SK-N-SH (cell line): Measurements from ENCODE around the gene PHYH. TPM values are rescaled to one million over a fixed set of nuclear protein-coding genes. Genes with fewer than 3 reads are reported as not detected.

Source experiments
- CTCF ChIA-PET: fragments of 300-600, 350-600 bp; formaldehyde crosslinking; extraction: SDS; loops from one replicate; lab custom pipeline; 2021; lab: Yijun Ruan, JAX
- POLR2A ChIA-PET: fragments of 350-600 bp; sonication (Branson Sonifier 250); formaldehyde crosslinking; extraction: SDS; loops from one replicate; lab custom pipeline; 2020; ENCODE audit warnings: antibody characterized with exemption, inconsistent platforms; lab: Yijun Ruan, JAX
- DNase-seq: peaks from one replicate; pipeline ENCODE4 v3.0.0; 2012
- H2AFZ ChIP-seq: fragments of 200-600 bp; sonication (generic); 2 replicates; pipeline ENCODE4 v1.8.1; 2016; ENCODE audit warnings: antibody characterized with exemption, mild to moderate bottlenecking, low read depth
- H3F3A ChIP-seq: fragments of 200-600 bp; sonication (generic); replicated peaks from 2 replicates; pipeline ENCODE3; 2016; ENCODE audit warnings: antibody characterized with exemption, mild to moderate bottlenecking; ENCODE audit not compliant: insufficient read depth
- H3K27ac ChIP-seq, 2 experiments: fragments of 200-500 bp in 1 of 2; fragments of 200-600 bp in 1 of 2; sonication (Bioruptor generic) in 1 of 2; sonication (generic), shearing (Covaris generic) in 1 of 2; 2 replicates each; pipeline versions ENCODE4 v1.5.1 to v1.6.1; 2014 to 2016; ENCODE audit warnings: low read depth in 2 of 2, inconsistent platforms in 1 of 2, low read length in 1 of 2, mild to moderate bottlenecking in 1 of 2, mixed read lengths in 1 of 2
- H3K27me3 ChIP-seq: fragments of 200-600 bp; sonication (generic), shearing (Covaris generic); 2 replicates; pipeline ENCODE4 v1.6.1; 2016; ENCODE audit warnings: mixed run types; ENCODE audit not compliant: insufficient read depth
- H3K36me3 ChIP-seq, 2 experiments: fragments of 200-500 bp in 1 of 2; fragments of 200-600 bp in 1 of 2; sonication (Bioruptor generic) in 1 of 2; sonication (generic) in 1 of 2; replicated peaks in 1 of 2; 2 replicates each; pipeline versions ENCODE3 to v1.5.1; 2014 to 2016; ENCODE audit warnings: low read length in 1 of 2, mild to moderate bottlenecking in 1 of 2; ENCODE audit not compliant: insufficient read depth in 2 of 2, control insufficient read depth in 1 of 2
- H3K4me1 ChIP-seq, 2 experiments: fragments of 200-500 bp in 1 of 2; fragments of 200-600 bp in 1 of 2; sonication (Bioruptor generic) in 1 of 2; sonication (generic), shearing (Covaris generic) in 1 of 2; 2 replicates each; pipeline versions ENCODE4 v1.5.1 to v1.6.1; 2014 to 2016; ENCODE audit warnings: low read depth in 1 of 2, low read length in 1 of 2, mixed run types in 1 of 2; ENCODE audit not compliant: insufficient read depth in 2 of 2, control insufficient read depth in 1 of 2
- H3K4me2 ChIP-seq: fragments of 200-600 bp; sonication (generic), shearing (Covaris generic); 2 replicates; pipeline ENCODE4 v1.6.1; 2017; ENCODE audit warnings: mixed run types
- H3K4me3 ChIP-seq, 2 experiments: fragments of 200-500 bp in 1 of 2; fragments of 200-600 bp in 1 of 2; sonication (Bioruptor generic) in 1 of 2; sonication (generic), shearing (Covaris generic) in 1 of 2; 2 replicates each; pipeline versions ENCODE4 v1.5.1 to v1.8.1; 2014 to 2016; ENCODE audit warnings: low read depth in 2 of 2, inconsistent platforms in 1 of 2, low read length in 1 of 2, mild to moderate bottlenecking in 1 of 2, mixed read lengths in 1 of 2, moderate library complexity in 1 of 2
- H3K79me2 ChIP-seq: fragments of 200-600 bp; sonication (generic); 2 replicates; pipeline ENCODE4 v1.8.1; 2017; ENCODE audit warnings: mild to moderate bottlenecking; ENCODE audit not compliant: insufficient read depth
- H3K9ac ChIP-seq: fragments of 200-600 bp; sonication (generic); 2 replicates; pipeline ENCODE4 v1.6.1; 2017; ENCODE audit warnings: mixed run types
- H3K9me2 ChIP-seq: fragments of 200-600 bp; sonication (generic); 2 replicates; pipeline ENCODE4 v1.6.1; 2017; ENCODE audit warnings: mixed run types
- H3K9me3 ChIP-seq: fragments of 200-600 bp; sonication (generic); 2 replicates; pipeline ENCODE4 v1.6.1; 2017; ENCODE audit warnings: mixed run types, mild to moderate bottlenecking, moderate library complexity
- H4K20me1 ChIP-seq: fragments of 200-600 bp; sonication (generic); 2 replicates; pipeline ENCODE4 v1.6.1; 2017; ENCODE audit warnings: mild to moderate bottlenecking, mixed run types; ENCODE audit not compliant: insufficient read depth
- EP300 ChIP-seq, 2 experiments: IDR thresholded peaks; 2 replicates each; pipeline versions ENCODE4 v1.4.0 to v1.6.1; 2012; ENCODE audit warnings: borderline replicate concordance in 1 of 2, low read depth in 1 of 2, low read length in 1 of 2
- EZH2phosphoT487 ChIP-seq: fragments of 200-600 bp; sonication (generic); IDR thresholded peaks from 2 replicates; pipeline ENCODE4 v1.6.1; 2017; ENCODE audit warnings: low read depth, mixed run types, mild to moderate bottlenecking, antibody characterized with exemption, moderate library complexity, borderline replicate concordance
- FOSL2 ChIP-seq: IDR thresholded peaks from 2 replicates; pipeline ENCODE4 v1.4.0; 2012; ENCODE audit warnings: low read depth, mild to moderate bottlenecking, moderate library complexity, borderline replicate concordance
- FOXJ3 ChIP-seq: sonication (generic); formaldehyde crosslinking; IDR thresholded peaks from 2 replicates; pipeline ENCODE4 v1.5.1; 2020; ENCODE audit warnings: mild to moderate bottlenecking, missing genetic modification reagents
- GATA2 ChIP-seq: sonication (generic); formaldehyde crosslinking; IDR thresholded peaks from 2 replicates; pipeline ENCODE4 v1.5.0; 2020; ENCODE audit warnings: mild to moderate bottlenecking, missing genetic modification reagents
- IRF3 ChIP-seq: fragments of 150-350 bp; IDR thresholded peaks from 2 replicates; pipeline ENCODE4 v1.6.1; 2016; ENCODE audit warnings: mild to moderate bottlenecking, low read depth, low read length
- MAX ChIP-seq: IDR thresholded peaks from 2 replicates; pipeline ENCODE4 v1.4.0; 2012; ENCODE audit warnings: low read depth
- MXI1 ChIP-seq: IDR thresholded peaks from 2 replicates; pipeline ENCODE4 v1.6.1; 2012; ENCODE audit warnings: mild to moderate bottlenecking, low read depth, low read length, improper control_type of control experiment
- NRF1 ChIP-seq: IDR thresholded peaks from 2 replicates; pipeline ENCODE4 v1.6.1; 2012; ENCODE audit warnings: low read depth, mild to moderate bottlenecking, low read length
- PBX3 ChIP-seq: IDR thresholded peaks from 2 replicates; pipeline ENCODE4; 2012
- POLR2AphosphoS5 ChIP-seq: IDR thresholded peaks from 2 replicates; pipeline ENCODE4 v1.6.1; 2012; ENCODE audit warnings: low read depth, low read length
- RAD21 ChIP-seq: IDR thresholded peaks from 2 replicates; pipeline ENCODE4 v1.6.1; 2012; ENCODE audit warnings: mild to moderate bottlenecking, low read length
- RCOR1 ChIP-seq: fragments of 150-350 bp; IDR thresholded peaks from 2 replicates; pipeline ENCODE4 v1.6.1; 2017; ENCODE audit warnings: antibody characterized with exemption, low read length
- REST ChIP-seq: IDR thresholded peaks from 2 replicates; pipeline ENCODE4 v1.6.1; 2012; ENCODE audit warnings: mild to moderate bottlenecking, low read depth, low read length, moderate library complexity
- RXRA ChIP-seq: IDR thresholded peaks from 2 replicates; pipeline ENCODE4 v1.4.0; 2012; ENCODE audit warnings: low read depth, mild to moderate bottlenecking, borderline replicate concordance
- SMC3 ChIP-seq: IDR thresholded peaks from 2 replicates; pipeline ENCODE4 v1.6.1; 2012; ENCODE audit warnings: low read depth, low read length, improper control_type of control experiment
- TEAD4 ChIP-seq: IDR thresholded peaks from 2 replicates; pipeline ENCODE4 v1.4.0; 2012; ENCODE audit warnings: mild to moderate bottlenecking, borderline replicate concordance; ENCODE audit not compliant: insufficient read depth
- USF1 ChIP-seq: IDR thresholded peaks from 2 replicates; pipeline ENCODE4 v1.4.0; 2012; ENCODE audit warnings: low read depth, borderline replicate concordance
- USF2 ChIP-seq: fragments of 150-350 bp; IDR thresholded peaks from 2 replicates; pipeline ENCODE4 v1.6.1; 2017; ENCODE audit warnings: antibody characterized with exemption, low read length, low read depth, borderline replicate concordance
- YY1 ChIP-seq: IDR thresholded peaks from 2 replicates; pipeline ENCODE4 v1.4.0; 2012; ENCODE audit warnings: low read depth, mild to moderate bottlenecking
- WGBS: methylation state at CpG from one replicate; pipeline ENCODE4 v1.1.6; 2017; ENCODE audit warnings: low lambda C conversion rate; 5-methylcytosine and 5-hydroxymethylcytosine counted together
- polyA plus RNA-seq, 3 experiments: library from polyadenylated mRNA; depleted of rRNA; stranded (reverse); fragments of >200 nt; gene quantifications; 2 replicates each; pipeline ENCODE4 v1.2.3, GENCODE V29; 2012

PHYH gene
- polyA plus RNA-seq, 1 of the 3 experiments (the other 2 are of a cell fraction), result 16.2 TPM

GRCh38 chr10:13315361-13315760, 15.5 kb upstream of the PHYH start:
- ChIA-PET POLR2A (no interaction called here), CTCF (interaction anchor here (0.7 to 4.0 kb wide), 3 partner anchors 13 to 125 kb away, joined by 4 to 20 read pairs (median 5); no protein-coding TSS in a partner anchor)
- no peaks in the 10 kb centered on the region for H3K9me2 ChIP-seq

GRCh38 chr10:13311177-13311575, 11.3 kb upstream of the PHYH start:
- TF ChIP-seq YY1, result no peak
- no peak for TF ChIP-seq USF2
- TF ChIP-seq RXRA, result no peak
- TF ChIP-seq EP300 (IDR thresholded peaks at IDR 0.05; ENCODE audit: borderline replicate concordance in 1 of 2, low read depth in 1 of 2, low read length in 1 of 2), result no peak
- TF ChIP-seq GATA2 (CRISPR knock-in tag), result no peak
- TF ChIP-seq IRF3, result no peak
- no peak for TF ChIP-seq MAX
- TF ChIP-seq PBX3, result no peak
- no peak for TF ChIP-seq REST
- TF ChIP-seq USF1, result no peak
- no peak for TF ChIP-seq FOXJ3 (CRISPR knock-in tag)
- no peak for TF ChIP-seq RAD21
- no peak for TF ChIP-seq EZH2phosphoT487
- TF ChIP-seq POLR2AphosphoS5, result no peak
- no peak for TF ChIP-seq SMC3
- TF ChIP-seq FOSL2, result no peak
- no peak for TF ChIP-seq NRF1
- TF ChIP-seq MXI1, result no peak
- TF ChIP-seq TEAD4, result no peak
- ChIA-PET CTCF (interaction anchor here (2.2 kb wide), 1 partner anchor 9 kb away, joined by 11 read pairs; no protein-coding TSS in a partner anchor), POLR2A (no interaction called here)
- H3K9ac ChIP-seq, result no peak overlapping the region
- no peak overlapping the region for H3K4me3 ChIP-seq
- no peak overlapping the region for H3K27ac ChIP-seq
- no peaks in the 10 kb centered on the region for H3K9me2 ChIP-seq
- H3K9me3 ChIP-seq, result no peaks in the 10 kb centered on the region
- no peak overlapping the region for H3K4me2 ChIP-seq
- H3K27me3 ChIP-seq, result no peaks in the 10 kb centered on the region
- H3K79me2 ChIP-seq, result no peaks in the 10 kb centered on the region
- no peak overlapping the region for H2AFZ ChIP-seq
- WGBS, result 77% methylated on average over 5 of the region's 5 CpGs
- no peaks in the 10 kb centered on the region for H3F3A ChIP-seq
- no peak for DNase-seq
- no peaks in the 10 kb centered on the region for H3K4me1 ChIP-seq
- no peaks in the 10 kb centered on the region for H3K36me3 ChIP-seq
- H4K20me1 ChIP-seq, result no peaks in the 10 kb centered on the region

More at GRCh38 chr10:13315361-13315760, 15.5 kb upstream of the PHYH start:
- TF ChIP-seq RCOR1 (no peak), RXRA (no peak), FOSL2 (no peak), MXI1 (no peak)
- TF ChIP-seq, all 33 proteins: peak for 0
- Histone ChIP-seq H3K27me3 (no peaks in the 10 kb centered on the region), H3K9ac (no peak overlapping the region), H3K27ac (no peak overlapping the region), H3K4me2 (no peak overlapping the region), H3K4me3 (no peak overlapping the region), H3K79me2 (no peaks in the 10 kb centered on the region), H3K4me1 (no peaks in the 10 kb centered on the region), H3K9me3 (no peaks in the 10 kb centered on the region), H2AFZ (no peak overlapping the region), H3K36me3 (peaks cover 8 to 11% of the 10 kb centered on the region in 2 experiments), H3F3A (peaks cover 10% of the 10 kb centered on the region), H4K20me1 (no peaks in the 10 kb centered on the region)
- no peak for DNase-seq
